GM10266 (cell line): ENCODE data around the gene CYTH1.
A peak's percentile ranks its signal among the peaks of the same experiment; 100 is the strongest.

Experiments
- DNase-seq: peaks from one replicate; pipeline ENCODE4 v3.0.0; 2012; ENCODE audit errors: extremely low spot score
- CTCF ChIP-seq: IDR thresholded peaks from 2 replicates; pipeline ENCODE4 v1.5.1; 2012; ENCODE audit warnings: mild to moderate bottlenecking, low read depth; ENCODE audit not compliant: control insufficient read depth, insufficient read depth; ENCODE audit errors: missing control alignments

The CYTH1 gene

DNA sequence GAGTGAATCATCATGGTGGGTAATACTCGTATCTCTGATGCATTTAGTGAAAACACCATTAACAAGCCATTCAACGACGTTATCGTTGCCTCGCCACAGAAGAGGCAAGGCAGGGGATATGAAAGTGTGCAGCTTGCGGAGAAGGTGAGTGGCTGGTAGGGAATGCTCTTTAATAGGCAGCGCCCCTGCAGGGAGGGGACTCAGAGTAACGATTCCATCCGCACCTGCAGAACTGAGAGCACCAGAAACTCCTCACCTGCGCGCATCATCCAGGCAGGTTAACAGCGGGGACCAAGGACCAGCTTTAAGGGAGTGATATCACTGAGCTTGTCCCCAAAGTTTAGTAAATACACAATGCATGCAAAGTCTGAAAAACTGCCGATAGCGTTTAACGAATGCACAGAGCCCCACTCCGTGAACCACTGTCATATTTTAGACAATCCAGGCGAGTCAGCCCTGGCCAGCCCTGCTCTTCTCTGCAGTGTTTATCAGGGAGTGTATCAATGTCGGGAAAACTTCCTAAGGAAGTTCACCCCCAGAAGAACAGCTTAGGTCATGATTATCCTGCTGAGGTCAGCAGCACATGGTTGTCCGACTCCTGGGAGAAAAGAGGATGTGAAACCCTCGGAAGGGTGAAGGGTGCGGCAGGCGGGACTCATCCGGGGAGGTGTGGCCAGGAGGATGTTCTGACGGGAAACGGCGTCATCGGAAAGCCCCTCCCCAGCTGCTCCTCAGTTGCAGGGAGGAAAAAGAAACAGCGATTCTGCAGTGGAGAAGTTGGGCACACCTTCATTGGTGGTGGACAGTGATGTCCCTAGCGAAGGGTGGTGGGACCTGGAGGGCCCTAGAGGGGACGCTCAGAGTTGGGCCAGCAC, 136.4 kb downstream of the CYTH1 start:
- no peak for TF ChIP-seq CTCF
- peak; percentile 68 for DNase-seq

DNA sequence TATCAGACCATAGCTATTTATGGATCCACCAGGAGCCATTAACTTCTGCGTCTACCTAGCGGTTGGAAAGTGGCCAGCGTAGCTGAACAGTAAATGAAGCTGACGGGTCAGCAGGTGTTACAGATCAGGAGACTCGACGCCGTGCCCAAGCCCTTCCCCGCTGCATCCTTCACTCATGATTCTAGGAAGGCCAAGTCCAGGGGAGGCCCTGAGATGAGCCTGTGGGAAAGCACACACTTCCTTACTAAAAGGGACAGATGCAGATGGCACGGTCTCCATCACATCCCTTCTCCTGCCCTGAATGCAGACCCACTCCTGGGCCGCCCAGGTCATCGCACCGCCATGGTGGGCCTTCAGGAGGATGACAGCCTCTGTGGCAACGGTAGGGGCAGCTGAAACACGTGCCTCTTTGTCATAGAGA, 137.1 kb downstream of the CYTH1 start:
- no peak for DNase-seq
- TF ChIP-seq CTCF = no peak

- TF ChIP-seq CTCF = no peak
Observed at GRCh38 chr17:78644224-78644623, 137.8 kb downstream of the CYTH1 start.

DNA sequence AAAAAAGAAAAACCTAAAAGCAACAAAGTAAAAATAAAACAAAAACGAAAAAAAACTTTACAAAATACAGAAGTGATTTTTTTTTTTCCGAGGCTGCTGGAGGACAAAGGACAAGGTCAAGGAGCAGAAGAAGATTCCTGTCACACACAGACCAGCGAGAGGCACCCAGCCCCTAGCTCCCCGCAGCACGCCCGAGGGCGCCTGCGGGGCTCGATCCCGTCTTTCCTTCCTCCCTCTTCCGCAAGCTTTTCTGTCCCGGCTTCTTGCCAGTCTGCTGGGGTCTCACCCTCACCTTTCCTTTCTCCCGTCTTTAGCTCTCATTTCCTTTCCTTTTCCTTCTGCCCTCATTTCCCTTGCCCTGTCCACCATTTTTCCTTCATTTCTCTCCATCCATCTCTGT, 138.7 kb downstream of the CYTH1 start:
- TF ChIP-seq CTCF = no peak
- no peak for DNase-seq

More at GRCh38 chr17:78644224-78644623, 137.8 kb downstream of the CYTH1 start:
- DNase-seq = no peak

DNA sequence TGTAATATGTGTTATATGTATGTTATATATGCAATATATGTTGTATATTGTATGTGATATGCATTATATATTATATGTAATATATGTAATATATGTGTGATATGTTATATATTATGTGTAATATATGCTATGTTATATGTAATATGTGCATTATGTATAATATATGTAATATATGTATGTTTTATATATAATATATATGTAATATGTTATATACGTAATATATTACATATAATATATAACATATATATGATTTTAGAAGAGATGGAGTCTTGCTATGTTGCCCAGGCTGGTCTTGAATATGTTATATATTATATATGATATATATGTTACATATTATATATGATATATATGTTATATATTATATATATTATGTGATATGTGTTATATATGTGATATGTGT, 139.4 kb downstream of the CYTH1 start:
- DNase-seq = no peak

GRCh38 chr17:78641666-78642065, 140.4 kb downstream of the CYTH1 start:
- no peak for TF ChIP-seq CTCF
- DNase-seq = no peak

More for the DNA sequence above, 139.4 kb downstream of the CYTH1 start:
- TF ChIP-seq CTCF = no peak

DNA sequence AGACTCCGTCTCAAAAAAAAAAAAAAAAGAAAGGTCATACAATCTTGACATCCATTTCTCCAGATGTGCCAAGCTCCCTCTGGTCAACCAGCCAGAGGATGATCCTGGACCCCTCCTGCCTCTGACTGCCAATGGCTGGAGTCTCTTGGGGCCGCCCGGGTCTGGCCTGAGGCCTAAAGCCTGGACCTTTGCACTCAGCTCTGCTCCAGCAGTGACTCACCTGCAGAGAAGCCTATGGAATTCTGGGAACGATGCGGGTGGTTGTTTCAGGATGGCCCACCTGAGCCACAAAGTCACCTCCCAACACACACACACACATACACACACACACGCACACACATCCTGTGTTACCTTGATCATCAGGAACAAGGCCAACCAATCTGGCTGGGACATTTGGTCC, 140.8 kb downstream of the CYTH1 start:
- no peak for TF ChIP-seq CTCF
- DNase-seq = no peak
